C4-2B (cell line): ENCODE data around the gene MAT2B.

ENCODE experiments used
- H3K27ac ChIP-seq: fragments of 450-650 bp; 2 replicates; pipeline ENCODE4 v1.5.1; 2017
- ZFX ChIP-seq: fragments of 450-650 bp; IDR thresholded peaks from 2 replicates; pipeline ENCODE4 v1.6.1; 2017
- TF ChIP-seq, protein P1 (sequence below): fragments of 450-650 bp; conservative IDR thresholded peaks from 2 replicates; pipeline ENCODE4 v1.5.1; 2017; ENCODE audit warnings: mild to moderate bottlenecking

The MAT2B gene

DNA sequence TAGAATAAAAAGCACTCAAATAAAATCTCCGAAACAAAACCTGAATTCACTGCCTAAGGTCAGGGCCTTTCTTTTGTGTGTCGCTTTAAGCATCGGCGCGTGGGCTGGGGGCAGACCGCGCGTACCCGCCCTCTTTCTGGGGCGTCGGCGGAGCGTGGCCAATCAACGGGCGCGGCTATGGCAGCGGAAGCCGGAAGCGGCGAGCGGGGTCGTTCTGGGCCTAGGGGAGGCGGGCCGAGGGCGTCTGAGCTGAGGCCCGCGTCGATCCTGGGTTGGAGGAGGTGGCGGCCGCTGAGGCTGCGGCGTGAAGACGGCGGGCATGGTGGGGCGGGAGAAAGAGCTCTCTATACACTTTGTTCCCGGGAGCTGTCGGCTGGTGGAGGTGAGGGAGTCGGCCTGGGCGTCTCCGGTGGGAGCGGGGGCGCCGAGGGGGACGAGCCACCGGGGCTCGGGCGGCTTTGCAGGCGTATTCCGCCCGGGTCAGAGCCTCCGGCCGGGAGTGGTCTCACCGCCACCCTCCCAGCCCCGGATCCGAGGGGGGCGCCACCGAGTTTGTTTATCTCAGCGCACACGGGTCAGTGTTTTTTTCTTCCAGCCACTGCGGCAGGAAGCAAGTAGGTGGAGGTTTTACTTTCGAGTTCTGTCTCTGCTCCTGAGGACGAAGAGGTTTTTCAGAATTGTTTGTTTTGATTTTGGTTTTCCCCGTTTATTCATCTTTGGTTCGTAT, at the start of gene MAT2B:
Gene MAT2B, plus strand, starts transcription at position 252 of the 727 bp plus-strand sequence. Its CDS starts 68 bp downstream, at position 320.
- peak; percentile 46; the same call in 1 of the 2 replicates for TF ChIP-seq ZFX
- TF ChIP-seq, protein P1, sequence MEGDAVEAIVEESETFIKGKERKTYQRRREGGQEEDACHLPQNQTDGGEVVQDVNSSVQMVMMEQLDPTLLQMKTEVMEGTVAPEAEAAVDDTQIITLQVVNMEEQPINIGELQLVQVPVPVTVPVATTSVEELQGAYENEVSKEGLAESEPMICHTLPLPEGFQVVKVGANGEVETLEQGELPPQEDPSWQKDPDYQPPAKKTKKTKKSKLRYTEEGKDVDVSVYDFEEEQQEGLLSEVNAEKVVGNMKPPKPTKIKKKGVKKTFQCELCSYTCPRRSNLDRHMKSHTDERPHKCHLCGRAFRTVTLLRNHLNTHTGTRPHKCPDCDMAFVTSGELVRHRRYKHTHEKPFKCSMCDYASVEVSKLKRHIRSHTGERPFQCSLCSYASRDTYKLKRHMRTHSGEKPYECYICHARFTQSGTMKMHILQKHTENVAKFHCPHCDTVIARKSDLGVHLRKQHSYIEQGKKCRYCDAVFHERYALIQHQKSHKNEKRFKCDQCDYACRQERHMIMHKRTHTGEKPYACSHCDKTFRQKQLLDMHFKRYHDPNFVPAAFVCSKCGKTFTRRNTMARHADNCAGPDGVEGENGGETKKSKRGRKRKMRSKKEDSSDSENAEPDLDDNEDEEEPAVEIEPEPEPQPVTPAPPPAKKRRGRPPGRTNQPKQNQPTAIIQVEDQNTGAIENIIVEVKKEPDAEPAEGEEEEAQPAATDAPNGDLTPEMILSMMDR: peak; percentile 69
- peak within 1 kb of the TSS; percentile 82 for H3K27ac ChIP-seq

DNA sequence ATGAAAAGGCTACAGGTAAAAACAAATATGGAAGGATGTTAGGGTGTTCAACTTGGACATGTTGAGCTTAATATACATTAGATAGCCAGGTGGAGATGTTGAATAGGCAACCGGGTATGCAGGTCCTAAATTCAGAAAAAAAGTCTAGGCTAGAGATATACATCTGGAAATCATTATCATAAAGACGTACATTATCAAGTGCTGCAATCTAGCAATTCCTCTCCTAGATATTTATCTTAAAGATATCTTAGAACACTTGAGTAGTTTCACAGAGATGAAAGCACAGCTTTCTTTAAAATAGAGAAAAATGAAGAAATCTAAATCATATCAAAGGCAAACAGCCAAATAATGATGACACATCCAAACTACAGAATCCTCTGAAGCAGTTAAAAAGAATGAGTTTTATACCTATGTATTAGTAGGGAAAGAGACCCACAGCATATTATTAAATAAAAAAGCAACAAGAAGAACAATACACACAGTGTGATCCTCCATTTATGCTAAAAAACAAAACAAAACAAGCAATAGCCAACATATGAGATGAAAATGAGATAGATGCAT, 49.3 kb upstream of the MAT2B start:
- H3K27ac ChIP-seq: no peak overlapping the region
- TF ChIP-seq ZFX: no peak
- TF ChIP-seq, protein P1: no peak

DNA sequence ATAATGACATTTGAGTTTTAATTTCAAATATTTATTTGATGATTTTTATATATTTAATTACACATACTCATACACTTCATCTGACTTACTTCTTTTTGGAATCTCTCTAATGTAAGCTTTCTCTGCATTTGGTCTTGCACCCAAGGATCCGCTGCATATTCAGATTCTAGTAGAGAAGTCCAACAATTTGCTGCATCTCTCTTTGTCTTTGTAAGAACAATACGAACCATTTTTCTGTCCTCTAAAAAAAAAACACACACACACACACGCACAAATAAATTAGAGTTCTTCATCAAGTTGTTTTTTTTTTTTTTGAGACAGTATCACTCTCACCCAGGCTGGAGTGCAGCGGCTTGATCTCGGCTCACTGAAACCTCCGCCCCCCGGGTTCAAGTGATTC, 48.6 kb upstream of the MAT2B start:
- TF ChIP-seq ZFX: no peak
- TF ChIP-seq, protein P1: no peak
- no peak overlapping the region for H3K27ac ChIP-seq

DNA sequence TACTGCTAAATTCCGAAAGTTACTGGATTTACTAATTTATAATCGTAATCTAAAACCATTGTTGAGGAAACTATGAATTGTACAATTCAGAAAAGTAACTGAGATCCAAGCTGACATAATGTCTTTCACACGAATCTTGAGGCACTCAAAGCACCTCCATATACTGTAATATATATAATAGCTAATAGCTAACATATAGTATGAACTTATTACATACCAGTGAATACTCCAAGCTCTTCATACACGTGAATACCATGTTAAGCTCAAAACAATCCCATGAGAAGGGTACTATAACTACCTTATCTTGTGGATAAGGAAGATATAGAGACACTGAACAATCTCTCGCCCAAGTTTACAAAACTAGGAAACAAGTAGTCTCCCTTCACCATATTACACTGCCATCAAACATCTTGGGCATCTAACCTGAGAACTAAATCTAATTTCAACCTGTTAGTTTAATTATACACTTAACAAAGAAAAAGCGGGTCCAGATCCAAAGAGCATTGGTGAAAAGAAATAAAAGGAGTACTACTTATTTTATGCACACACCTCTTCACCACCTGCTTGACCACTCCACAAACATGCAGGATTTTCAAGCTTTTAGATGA, 46.5 kb upstream of the MAT2B start:
- H3K27ac ChIP-seq: peak overlapping the region; percentile 92
- TF ChIP-seq ZFX: no peak
- TF ChIP-seq, protein P1: no peak

DNA sequence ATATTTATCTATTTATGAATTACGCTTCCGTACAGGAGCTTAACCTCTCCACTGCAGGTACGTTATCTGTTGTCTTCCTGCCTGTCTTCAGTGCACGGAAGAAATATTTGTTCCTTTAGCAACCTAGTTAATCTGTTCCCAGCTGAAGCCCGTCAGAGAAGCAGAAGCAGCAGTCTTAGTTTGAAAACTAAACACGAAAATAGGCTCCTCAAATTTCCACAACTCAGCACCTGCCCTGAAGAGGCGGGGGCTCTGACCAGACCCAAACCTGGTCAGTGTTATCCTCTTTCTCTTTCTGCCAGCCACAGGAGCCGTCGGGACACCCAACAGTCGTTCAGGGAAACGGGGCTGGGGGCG, 46.0 kb upstream of the MAT2B start:
- H3K27ac ChIP-seq: peak overlapping the region; percentile 92
- TF ChIP-seq, protein P1: no peak
- TF ChIP-seq ZFX: no peak

DNA sequence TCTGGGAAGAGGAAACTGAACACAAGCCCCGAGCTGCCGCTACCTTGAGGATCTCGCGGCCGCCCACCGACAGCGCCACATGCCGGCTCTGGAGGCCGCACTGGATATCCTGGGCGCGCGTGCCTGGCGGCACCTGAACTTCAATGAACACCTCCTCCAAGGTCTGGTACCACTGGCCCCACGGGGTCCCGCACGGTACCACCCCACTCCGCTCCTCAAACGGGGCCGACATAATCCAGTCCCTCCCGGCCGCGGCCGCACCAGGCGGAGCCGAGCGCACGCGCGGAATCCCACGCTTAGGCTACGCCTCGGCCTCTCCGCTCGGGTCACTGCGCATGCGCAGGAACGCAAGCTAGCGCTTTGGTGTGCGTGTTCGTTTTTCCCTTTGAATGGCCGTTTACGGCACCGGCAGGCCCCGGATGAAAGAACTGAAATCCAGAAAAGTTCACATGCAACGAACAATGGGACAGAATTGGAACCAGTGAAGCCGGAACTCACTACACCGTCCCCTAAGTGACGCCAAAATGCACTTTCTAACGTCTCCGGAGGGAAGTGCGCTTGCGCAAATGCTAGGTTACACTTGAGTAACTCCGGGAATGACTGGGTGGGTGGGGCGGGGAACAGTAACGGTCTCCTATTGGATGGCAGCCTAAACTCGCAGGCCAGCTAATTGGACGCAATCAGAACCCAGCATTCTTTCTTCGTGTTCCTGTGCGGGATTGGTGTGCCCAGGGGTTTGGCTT, 45.4 kb upstream of the MAT2B start, which contains the start of gene NUDCD2:
Gene NUDCD2, minus strand, starts transcription at position 284 of the 743 bp plus-strand sequence. Its CDS starts 52 bp downstream, at position 232.
- TF ChIP-seq ZFX: peak; percentile 94
- TF ChIP-seq, protein P1: peak; percentile 36
- peak within 1 kb of the TSS; percentile 92 for H3K27ac ChIP-seq
